GM21367 (cell line): Measurements from ENCODE around the gene GID4.

Source experiments
- ATAC-seq: cut with Tn5 transposase; IDR thresholded peaks from one replicate; pipeline ENCODE4 v1.9.1; 2021; ENCODE audit not compliant: unreplicated experiment

GID4 gene

GRCh38 chr17:18042983-18043382 is 3.8 kb downstream of the GID4 start:
- no peak for ATAC-seq

GRCh38 chr17:18043491-18043890 is 4.3 kb downstream of the GID4 start:
- no peak for ATAC-seq

- ATAC-seq, result no peak
These were observed 5.4 kb downstream of the GID4 start for GRCh38 chr17:18044609-18045008.

GRCh38 chr17:18045691-18046350 is 6.6 kb downstream of the GID4 start:
- ATAC-seq, result no peak

- ATAC-seq, result no peak
These were observed 16.4 kb downstream of the GID4 start for GRCh38 chr17:18055597-18055996.

GRCh38 chr17:18056214-18056613 is 17.0 kb downstream of the GID4 start:
- no peak for ATAC-seq

- ATAC-seq, result no peak
These were observed 20.1 kb downstream of the GID4 start for GRCh38 chr17:18059283-18059682.

- ATAC-seq, result no peak
These were observed 24.8 kb downstream of the GID4 start for GRCh38 chr17:18064053-18064452.

- ATAC-seq, result no peak
These were observed 26.3 kb downstream of the GID4 start for GRCh38 chr17:18065546-18065945.

GRCh38 chr17:18066866-18067265 is 27.7 kb downstream of the GID4 start:
- ATAC-seq, result no peak

GRCh38 chr17:18069101-18069500 is 29.9 kb downstream of the GID4 start:
- ATAC-seq, result no peak

- ATAC-seq, result no peak
These were observed 31.7 kb downstream of the GID4 start for GRCh38 chr17:18070861-18071340.

GRCh38 chr17:18071751-18072150 is 32.5 kb downstream of the GID4 start:
- no peak for ATAC-seq

GRCh38 chr17:18074566-18075272 is 35.5 kb downstream of the GID4 start:
- ATAC-seq, result no peak

- no peak for ATAC-seq
These were observed 37.7 kb downstream of the GID4 start for GRCh38 chr17:18076936-18077335.

GRCh38 chr17:18079543-18079942 is 40.3 kb downstream of the GID4 start:
- ATAC-seq, result no peak

GRCh38 chr17:18084256-18084655 is 45.0 kb downstream of the GID4 start:
- ATAC-seq, result no peak

GRCh38 chr17:18087610-18088491 is 48.6 kb downstream of the GID4 start, which contains the start of gene DRG2:
TSS of gene DRG2 (plus strand) at chr17:18087948. CDS start at chr17:18088024, 76 bp downstream.
- peak; percentile 70 for ATAC-seq

GRCh38 chr17:18089613-18090012 is 50.4 kb downstream of the GID4 start:
- no peak for ATAC-seq

- ATAC-seq, result no peak
These were observed 54.6 kb downstream of the GID4 start for GRCh38 chr17:18093616-18094408.

GRCh38 chr17:18094409-18094807 is 55.2 kb downstream of the GID4 start:
- no peak for ATAC-seq
